ENCODE results near the gene SNX9.
"Not testable (repeated sequence)": the region's sequence is repeated elsewhere in the genome, so short reads cannot be mapped to it uniquely, and the experiment has no call there.

Gene SNX9

DNA sequence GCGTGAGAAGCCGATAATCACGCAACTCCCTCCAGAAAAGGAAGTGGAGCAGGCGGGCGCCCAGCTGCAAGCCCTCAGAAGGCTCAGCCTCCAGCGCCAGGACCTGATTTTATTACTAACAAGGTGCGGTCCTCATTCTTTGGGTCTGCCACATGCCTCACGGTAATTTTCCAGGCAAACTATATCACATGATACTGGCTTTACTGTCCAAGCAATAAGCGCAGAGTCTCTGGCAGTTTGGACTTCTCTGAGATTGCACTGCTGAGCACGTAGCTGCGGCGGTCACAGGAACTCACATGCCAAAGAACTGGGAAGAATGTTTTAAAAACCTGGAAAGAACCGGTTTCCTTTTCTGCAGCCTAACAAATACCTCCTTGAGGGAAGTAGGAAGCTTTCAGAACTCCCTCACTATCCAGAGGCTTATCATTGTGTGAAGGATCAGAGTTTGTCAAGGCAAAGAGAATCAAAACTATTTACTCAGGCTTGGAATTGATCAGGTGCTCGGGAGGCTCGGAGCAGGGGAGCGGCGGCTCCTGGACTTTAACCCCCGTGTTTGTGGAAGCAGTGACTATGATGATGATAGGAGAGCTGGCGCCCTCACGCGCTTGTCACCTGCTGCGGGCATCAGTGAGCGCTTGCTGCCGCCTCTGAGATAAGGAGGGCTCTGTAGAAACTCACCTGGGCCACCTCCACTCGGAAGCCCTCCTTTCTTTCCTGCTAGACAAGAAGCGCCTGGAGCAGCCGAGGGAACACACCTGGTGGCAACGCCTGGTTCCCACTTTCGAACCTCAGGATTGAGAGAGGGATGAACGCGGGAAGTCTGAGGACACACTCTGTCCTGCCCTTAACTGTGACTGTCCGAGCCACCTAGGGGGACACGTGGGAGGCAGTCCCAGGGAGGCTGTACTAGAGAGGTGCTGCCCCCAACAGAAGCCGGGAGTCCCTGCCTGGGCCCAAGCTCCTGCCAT, 131.4 kb downstream of the SNX9 start:
- DNase-seq, result peak; percentile 33

DNA sequence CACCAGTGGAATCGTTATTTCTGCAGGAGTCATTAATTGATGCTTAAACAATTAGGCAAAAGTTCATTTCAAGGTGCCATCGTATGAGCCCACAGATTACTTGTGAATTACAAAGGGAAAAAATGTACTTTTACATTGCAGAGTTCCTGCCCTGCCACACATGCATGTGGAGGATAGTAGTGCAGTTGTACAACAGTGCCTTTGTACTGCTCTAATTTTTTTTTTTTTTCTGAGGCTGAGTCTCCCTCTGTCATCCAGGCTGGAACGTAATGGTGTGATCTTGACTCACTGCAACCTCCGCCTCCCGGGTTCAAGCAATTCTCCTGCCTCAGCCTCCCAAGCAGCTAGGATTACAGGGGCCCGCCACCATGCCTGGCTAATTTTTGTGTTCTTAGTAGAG, 132.6 kb downstream of the SNX9 start:
- no peak for DNase-seq

DNA sequence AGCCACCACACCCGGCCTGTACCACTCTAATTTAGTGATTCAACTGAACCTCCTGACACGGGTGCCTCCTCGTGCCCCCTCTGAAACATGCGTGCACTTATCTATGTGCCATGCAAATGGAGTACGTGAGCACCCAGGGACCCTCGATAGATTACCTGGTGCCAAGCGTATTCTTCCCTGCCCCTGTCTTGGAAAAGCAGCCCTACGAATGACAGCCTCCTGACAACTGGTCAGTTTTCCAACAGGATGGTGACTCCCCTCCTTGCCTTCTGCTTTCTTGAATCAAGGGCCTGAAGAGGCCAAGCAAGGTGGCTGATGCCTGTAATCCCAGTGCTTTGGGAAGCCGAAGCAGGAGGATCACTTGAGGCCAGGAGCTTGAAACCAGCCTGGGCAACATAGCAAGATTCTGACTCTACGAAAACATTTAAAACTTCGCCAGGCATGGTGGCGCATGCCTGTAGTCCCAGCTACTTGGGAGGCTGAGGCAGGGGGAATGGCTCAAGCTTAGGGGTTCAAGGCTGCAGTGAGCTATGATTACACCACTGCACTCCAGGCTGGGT, 133.2 kb downstream of the SNX9 start:
- no peak for DNase-seq

GRCh38 chr6:157959451-157960227, 136.6 kb downstream of the SNX9 start:
- DNase-seq, result no peak

DNA sequence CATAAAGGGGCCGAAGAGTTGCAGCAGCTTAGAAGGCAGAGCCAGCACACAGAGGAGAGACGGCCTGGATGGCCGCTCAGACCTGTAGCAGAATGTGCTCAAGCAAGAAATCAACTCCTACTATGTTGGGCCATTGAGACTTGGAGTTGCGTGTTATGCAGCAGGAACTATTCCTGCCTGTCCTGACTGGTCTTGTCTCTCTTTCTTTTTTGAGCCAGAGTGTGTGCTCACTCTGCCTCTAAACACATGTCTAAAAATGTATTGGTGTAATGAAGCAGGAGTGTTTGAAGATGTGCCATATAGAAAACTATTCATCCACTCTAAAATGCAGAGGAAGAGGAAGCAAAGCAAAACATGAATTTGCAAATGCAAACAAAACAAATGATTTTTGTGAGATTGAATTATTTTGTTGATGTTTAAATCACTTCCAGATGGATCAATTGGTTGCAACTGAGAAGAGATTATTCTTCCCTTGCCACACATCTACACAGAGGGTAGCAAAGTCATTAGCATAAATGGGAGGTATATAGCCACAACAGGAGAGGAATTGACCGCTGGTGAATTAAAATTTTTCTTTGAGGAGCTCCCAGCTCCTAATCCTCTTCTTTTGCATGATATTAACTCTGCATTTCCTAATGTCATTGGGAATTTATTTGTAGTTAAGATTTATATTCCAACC, 138.2 kb downstream of the SNX9 start:
- DNase-seq, result no peak

GRCh38 chr6:157961832-157962575, 139.0 kb downstream of the SNX9 start:
- no peak for DNase-seq

DNA sequence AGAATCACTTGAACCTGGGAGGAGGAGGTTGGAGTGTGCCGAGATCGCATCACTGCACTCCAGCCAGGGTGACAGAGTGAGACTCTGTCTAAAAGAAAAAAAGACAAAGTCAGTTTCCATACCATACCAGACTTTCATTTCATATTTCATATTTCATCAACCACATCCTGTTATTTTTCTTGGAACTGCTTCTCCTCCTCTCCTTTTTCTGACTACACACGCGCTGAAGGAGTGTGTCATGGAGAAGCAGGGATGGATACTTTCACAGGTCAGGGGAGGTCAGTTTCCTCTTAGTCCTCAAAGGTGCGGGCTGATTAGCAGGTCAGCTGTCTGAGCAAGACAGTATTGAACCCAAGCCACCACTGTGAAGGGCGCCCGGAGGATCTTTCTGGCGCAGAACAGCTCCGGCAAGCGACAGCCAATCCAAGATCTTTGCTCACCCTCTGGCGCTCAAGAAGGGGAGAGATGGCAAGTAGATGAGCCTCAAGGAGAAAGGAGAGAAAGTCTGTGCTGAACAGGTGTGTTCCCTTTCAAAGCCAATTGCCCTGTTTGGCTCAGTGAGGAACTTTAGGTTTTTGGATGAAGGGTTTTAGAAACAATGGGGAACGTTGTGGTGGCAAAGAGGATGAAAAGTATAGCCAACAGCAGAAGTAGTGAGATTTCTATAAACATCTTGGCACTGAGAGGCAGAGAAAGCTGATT, 139.7 kb downstream of the SNX9 start:
- DNase-seq, result no peak

DNA sequence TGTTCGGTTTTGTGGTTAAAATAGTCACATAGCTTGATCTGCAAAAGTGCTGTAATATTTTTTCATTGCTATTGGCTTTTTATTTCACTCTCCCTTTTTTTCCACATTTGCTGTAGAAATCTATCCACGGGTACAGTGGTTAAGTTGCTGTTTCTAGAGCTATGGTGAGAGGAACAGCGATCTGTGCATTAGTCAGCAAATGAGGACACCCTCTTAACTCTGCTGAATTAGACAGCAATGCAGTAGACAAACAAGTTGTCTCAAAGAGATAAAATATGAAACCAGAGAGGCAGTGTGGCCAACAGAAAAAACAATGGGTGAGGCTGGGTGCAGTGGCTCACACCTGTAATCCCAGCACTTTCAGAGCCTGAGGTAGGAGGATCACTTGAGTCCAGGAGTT, 141.1 kb downstream of the SNX9 start:
- DNase-seq, result no peak

GRCh38 chr6:157965387-157965786, 142.3 kb downstream of the SNX9 start:
- no peak for DNase-seq

GRCh38 chr6:157966589-157966977, 143.5 kb downstream of the SNX9 start:
- DNase-seq, result no peak

DNA sequence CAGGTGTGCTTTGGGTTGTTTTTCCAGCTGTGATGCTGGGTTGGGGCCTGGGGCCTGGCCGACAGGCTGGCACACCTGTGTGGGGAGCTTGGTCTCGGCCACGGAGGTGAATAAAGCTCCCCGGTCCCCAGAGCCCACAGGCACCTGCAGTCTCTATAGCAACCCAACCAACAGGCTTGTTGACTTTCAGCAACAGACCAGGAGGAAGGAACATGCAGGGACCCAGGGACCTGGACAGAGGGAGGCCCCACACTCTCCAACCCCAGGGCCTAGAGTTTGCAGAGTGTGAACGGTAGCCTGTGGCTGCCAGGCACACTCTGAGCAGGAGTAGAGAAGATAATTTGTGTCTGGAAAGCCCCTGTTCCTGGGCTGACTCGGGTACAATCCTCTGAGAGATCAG, 144.0 kb downstream of the SNX9 start:
- no peak for DNase-seq

DNA sequence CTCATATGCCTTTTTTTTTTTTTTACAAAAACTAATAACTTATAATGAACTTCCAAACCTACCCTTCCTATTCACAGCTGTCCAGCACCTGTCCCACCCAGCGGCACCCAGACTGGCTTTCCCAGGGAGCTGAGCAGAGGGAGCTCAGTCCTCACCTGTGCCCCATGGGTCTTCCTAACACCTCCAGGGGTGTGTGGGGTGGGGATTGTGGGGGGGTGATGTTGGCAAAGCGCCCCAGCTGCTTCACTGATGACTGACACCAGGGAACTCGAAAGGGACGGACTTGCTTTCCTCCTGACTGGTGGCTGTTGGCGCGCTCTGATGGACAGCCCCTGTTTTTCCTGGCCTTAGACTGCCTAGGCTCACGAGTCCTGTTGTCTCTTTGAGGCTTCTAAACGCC, 144.4 kb downstream of the SNX9 start:
- DNase-seq, result no peak

- DNase-seq, result not testable (repeated sequence)
These were observed 149.1 kb downstream of the SNX9 start for GRCh38 chr6:157972177-157972576.

GRCh38 chr6:157974341-157974894, 151.4 kb downstream of the SNX9 start:
- DNase-seq, result no peak

- DNase-seq, result no peak
These were observed 151.9 kb downstream of the SNX9 start for GRCh38 chr6:157974967-157975366.

- no peak for DNase-seq
These were observed 152.4 kb downstream of the SNX9 start for GRCh38 chr6:157975456-157975855.

GRCh38 chr6:157976345-157977175, 153.5 kb downstream of the SNX9 start:
- DNase-seq, result no peak

DNA sequence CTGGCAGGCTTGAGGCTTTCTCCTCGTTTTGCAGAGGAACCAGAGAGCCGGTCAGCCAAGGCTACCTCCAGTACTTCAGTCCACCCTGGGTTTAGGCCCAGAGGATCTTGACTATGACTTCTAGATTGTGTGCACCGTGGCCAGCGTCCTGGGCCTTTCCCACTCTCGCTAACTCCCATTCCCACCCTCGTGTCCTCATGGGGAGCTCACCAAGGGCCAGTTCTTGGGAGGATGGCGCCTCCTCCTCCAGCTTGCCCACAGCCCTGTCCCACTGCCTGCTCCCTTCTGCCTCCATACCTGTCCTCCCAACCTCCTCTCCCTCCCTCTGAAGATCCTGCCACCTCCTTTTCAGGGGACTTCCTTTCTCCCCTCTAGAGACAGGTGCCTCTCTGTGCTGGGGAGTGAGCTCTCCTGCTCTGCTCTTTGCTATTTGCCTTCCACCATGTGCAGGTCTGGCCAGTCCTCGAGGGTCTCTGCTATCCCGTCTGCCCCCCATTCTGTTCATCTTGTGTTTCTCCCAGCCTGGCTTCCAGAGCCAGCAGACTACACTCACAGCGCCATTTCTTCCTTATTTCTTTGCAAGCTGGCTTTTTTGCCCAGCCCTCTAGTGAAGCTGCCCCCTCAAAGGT, 154.2 kb downstream of the SNX9 start:
- no peak for DNase-seq

DNA sequence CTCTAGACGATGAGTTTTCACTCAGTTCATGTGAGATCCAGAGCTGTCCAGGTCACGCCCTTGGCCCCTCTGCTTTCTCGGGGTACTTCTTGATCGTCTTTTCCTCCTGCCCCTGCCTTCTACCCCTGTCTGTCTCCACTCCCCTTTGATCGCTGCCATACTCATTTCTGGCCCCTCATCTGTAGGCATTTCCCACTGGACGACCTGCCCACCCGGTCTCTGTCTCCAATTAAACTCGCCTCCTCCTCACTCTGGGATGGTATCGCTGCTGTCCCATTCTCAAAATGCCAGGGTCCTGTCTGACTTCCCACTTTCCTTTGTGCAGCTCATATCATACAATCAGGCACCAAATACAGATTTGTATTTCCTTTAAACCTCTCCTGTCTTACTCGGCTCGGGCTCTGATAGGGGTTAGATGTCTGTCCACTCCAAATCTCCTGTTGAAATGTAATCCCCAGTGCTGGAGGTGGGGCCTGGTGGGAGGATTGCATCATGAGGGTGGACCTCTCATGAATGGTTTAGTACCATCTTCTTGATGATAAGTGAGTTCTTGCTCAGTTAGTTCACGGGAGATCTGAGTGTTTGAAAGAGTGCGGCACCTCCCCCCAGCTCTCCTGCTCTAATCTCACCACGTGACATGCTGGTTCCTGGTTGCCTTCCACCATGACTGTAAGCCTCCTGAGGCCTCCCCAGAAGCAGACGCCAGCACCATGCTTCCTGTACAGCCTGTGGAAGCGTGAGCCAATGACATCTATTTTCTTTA, 155.2 kb downstream of the SNX9 start:
- no peak for DNase-seq
